Astrocyte (in vitro differentiated cells and primary cell): Measurements from ENCODE around the gene ACKR2. TPM values are rescaled to one million over a fixed set of nuclear protein-coding genes. Genes with fewer than 3 reads are reported as not detected.

Source experiments
- DNase-seq: peaks from one replicate; pipeline ENCODE4 v3.0.0-alpha.2; 2010; ENCODE audit warnings: low read depth
- FAIRE-seq: peaks from 2 replicates; lab custom pipeline; 2011; peaks lifted over from hg19 to GRCh38; lab: Jason Lieb, UNC
- H2AFZ ChIP-seq: 2 replicates; pipeline ENCODE4 v1.6.0; 2012; ENCODE audit warnings: low read depth, low read length, inconsistent platforms
- H3K27ac ChIP-seq: 2 replicates; pipeline ENCODE4 v1.5.1; 2011; ENCODE audit warnings: low read depth, low read length, inconsistent platforms
- H3K27me3 ChIP-seq: 2 replicates; pipeline ENCODE4 v1.6.0; 2011; ENCODE audit warnings: low read length, inconsistent platforms; ENCODE audit not compliant: insufficient read depth
- H3K36me3 ChIP-seq: 2 replicates; pipeline ENCODE4 v1.5.1; 2011; ENCODE audit warnings: low read length, inconsistent platforms; ENCODE audit not compliant: insufficient read depth
- H3K4me1 ChIP-seq: 2 replicates; pipeline ENCODE4 v1.5.1; 2011; ENCODE audit warnings: low read length, inconsistent platforms; ENCODE audit not compliant: insufficient read depth
- H3K4me2 ChIP-seq: 2 replicates; pipeline ENCODE4 v1.6.0; 2012; ENCODE audit warnings: low read length, inconsistent platforms
- H3K4me3 ChIP-seq: 2 replicates; pipeline ENCODE4 v1.5.1; 2011; ENCODE audit warnings: low read depth, mild to moderate bottlenecking, low read length, inconsistent platforms; ENCODE audit not compliant: insufficient read depth
- H3K79me2 ChIP-seq: 2 replicates; pipeline ENCODE4 v1.6.0; 2012; ENCODE audit warnings: mild to moderate bottlenecking, low read length, inconsistent platforms; ENCODE audit not compliant: insufficient read depth
- H3K9ac ChIP-seq: 2 replicates; pipeline ENCODE4 v1.6.0; 2012; ENCODE audit warnings: mild to moderate bottlenecking, low read length, inconsistent platforms
- H3K9me3 ChIP-seq: 2 replicates; pipeline ENCODE4 v1.5.1; 2012; ENCODE audit warnings: low read depth, mild to moderate bottlenecking, low read length, inconsistent platforms; ENCODE audit not compliant: insufficient read depth
- H4K20me1 ChIP-seq: 2 replicates; pipeline ENCODE4 v1.6.0; 2012; ENCODE audit warnings: low read length, inconsistent platforms; ENCODE audit not compliant: insufficient read depth
- H3K27ac Mint-ChIP-seq: one replicate; pipeline ENCODE4 v1.8.0; 2021; ENCODE audit warnings: mild to moderate bottlenecking, mixed read lengths; ENCODE audit not compliant: unreplicated experiment
- H3K27me3 Mint-ChIP-seq: one replicate; pipeline ENCODE4 v1.8.0; 2021; ENCODE audit warnings: low read depth, mixed read lengths; ENCODE audit not compliant: unreplicated experiment
- H3K36me3 Mint-ChIP-seq: one replicate; pipeline ENCODE4 v1.8.0; 2021; ENCODE audit warnings: low read depth, mixed read lengths; ENCODE audit not compliant: unreplicated experiment
- H3K4me1 Mint-ChIP-seq: one replicate; pipeline ENCODE4 v1.8.0; 2021; ENCODE audit warnings: low read depth, mixed read lengths; ENCODE audit not compliant: unreplicated experiment
- H3K4me3 Mint-ChIP-seq: one replicate; pipeline ENCODE4 v1.8.0; 2021; ENCODE audit warnings: mild to moderate bottlenecking, moderate library complexity, mixed read lengths; ENCODE audit not compliant: unreplicated experiment
- H3K9me3 Mint-ChIP-seq: one replicate; pipeline ENCODE4 v1.8.0; 2021; ENCODE audit warnings: mild to moderate bottlenecking, mixed read lengths; ENCODE audit not compliant: unreplicated experiment
- CTCF ChIP-seq: IDR thresholded peaks from 2 replicates; pipeline ENCODE4 v1.5.1; 2011; ENCODE audit warnings: low read depth, mild to moderate bottlenecking, inconsistent platforms, low read length, moderate library complexity; ENCODE audit not compliant: insufficient read depth
- EZH2 ChIP-seq: IDR thresholded peaks from 2 replicates; pipeline ENCODE4 v1.6.1; 2012; ENCODE audit warnings: mild to moderate bottlenecking, low read length, inconsistent platforms; ENCODE audit not compliant: insufficient read depth
- total RNA-seq: library from RNA; stranded (reverse); gene quantifications from 2 replicates; pipeline ENCODE4 v1.2.1, GENCODE V29; 2021

ACKR2 gene
- total RNA-seq, 1 donor from 2014 or later = 1.7 TPM

DNA sequence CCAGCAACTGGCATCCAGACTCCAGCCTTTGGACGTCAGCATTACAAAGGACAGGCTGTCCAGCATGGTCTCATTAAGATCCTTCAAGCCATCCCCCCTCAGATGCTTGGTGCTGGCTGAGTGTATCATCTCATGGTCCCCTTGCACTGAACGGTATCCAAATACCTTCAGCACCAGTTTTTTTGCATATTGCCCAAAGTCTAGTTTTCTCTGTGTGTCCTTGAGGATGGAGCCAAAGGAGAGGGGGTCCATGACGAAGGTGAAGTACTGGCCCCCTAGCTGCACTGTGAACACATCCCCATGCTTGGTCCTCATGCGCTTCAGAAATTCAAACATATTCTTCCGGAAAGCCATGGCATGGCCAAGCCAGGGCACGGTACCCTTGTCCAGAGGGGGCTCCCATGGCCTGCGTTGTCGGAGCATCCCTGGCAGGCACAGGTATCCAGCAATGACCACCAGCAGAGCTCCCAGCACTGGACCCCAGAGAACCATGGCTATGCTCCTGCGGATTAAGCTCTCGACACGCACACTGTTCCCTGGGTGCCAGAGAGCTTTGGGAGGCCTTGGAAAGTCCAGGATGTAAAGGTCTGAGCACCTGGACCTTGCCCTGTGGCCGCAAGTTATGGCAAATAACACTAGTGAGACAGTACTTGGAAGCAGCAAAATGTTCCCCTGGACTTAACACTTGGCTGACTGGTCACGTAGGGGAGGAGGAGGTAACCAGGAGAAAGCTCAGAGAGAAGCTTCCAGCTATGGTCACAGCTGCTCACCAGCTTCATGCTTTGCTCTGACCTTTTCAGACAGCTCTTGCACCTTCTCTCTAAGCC is 66.3 kb downstream of the ACKR2 start, which contains the start of gene CYP8B1:
Gene CYP8B1 (minus strand): TSS at position 555 of the 827 bp plus-strand sequence. CDS start 63 bp downstream, at position 492.
- Mint-ChIP-seq H3K4me3 (no peak within 1 kb of the TSS), H3K36me3 (peaks cover 3% of the 10 kb centered on the region), H3K4me1 (no peaks in the 10 kb centered on the region), H3K9me3 (peaks cover 12% of the 10 kb centered on the region), H3K27me3 (peaks cover 45% of the 10 kb centered on the region), H3K27ac (no peak within 1 kb of the TSS)
- H4K20me1 ChIP-seq = no peaks in the 10 kb centered on the region
- no peaks in the 10 kb centered on the region for H3K36me3 ChIP-seq
- no peak within 1 kb of the TSS for H3K4me3 ChIP-seq
- peaks cover 7% of the 10 kb centered on the region for H3K27me3 ChIP-seq
- no peaks in the 10 kb centered on the region for H3K9me3 ChIP-seq
- no peak within 1 kb of the TSS for H3K9ac ChIP-seq
- TF ChIP-seq CTCF (no peak), EZH2 (no peak)
- DNase-seq (no peak), FAIRE-seq (no peak)
- H3K79me2 ChIP-seq = no peaks in the 10 kb centered on the region
- H3K4me1 ChIP-seq = no peaks in the 10 kb centered on the region
- no peak within 1 kb of the TSS for H3K27ac ChIP-seq
- H2AFZ ChIP-seq = no peak within 1 kb of the TSS
- no peak within 1 kb of the TSS for H3K4me2 ChIP-seq

- no peak for FAIRE-seq
- no peak overlapping the region for H3K27ac ChIP-seq
- peaks cover 12% of the 10 kb centered on the region for H3K9me3 Mint-ChIP-seq
- H3K4me1 ChIP-seq = no peaks in the 10 kb centered on the region
- peaks cover 7% of the 10 kb centered on the region for H3K27me3 ChIP-seq
- no peaks in the 10 kb centered on the region for H3K36me3 ChIP-seq
- H3K27ac Mint-ChIP-seq = no peak overlapping the region
- peaks cover 3% of the 10 kb centered on the region for H3K36me3 Mint-ChIP-seq
- peaks cover 45% of the 10 kb centered on the region for H3K27me3 Mint-ChIP-seq
- TF ChIP-seq CTCF = no peak
- TF ChIP-seq EZH2 = no peak
- H3K4me2 ChIP-seq = no peak overlapping the region
- no peaks in the 10 kb centered on the region for H3K4me1 Mint-ChIP-seq
- no peak overlapping the region for H3K9ac ChIP-seq
- H3K4me3 Mint-ChIP-seq = no peak overlapping the region
- no peak overlapping the region for H3K4me3 ChIP-seq
- no peak overlapping the region for H2AFZ ChIP-seq
- no peaks in the 10 kb centered on the region for H3K79me2 ChIP-seq
- no peak for DNase-seq
- H4K20me1 ChIP-seq = no peaks in the 10 kb centered on the region
- no peaks in the 10 kb centered on the region for H3K9me3 ChIP-seq
Measured at GRCh38 chr3:42876401-42876800, 67.2 kb downstream of the ACKR2 start.
